NB4 (cell line): ENCODE results near the gene RASGRP2.

Experiments
- DNase-seq: peaks from one replicate; pipeline ENCODE4 v3.0.0; 2010; ENCODE audit warnings: low read depth
- H3K4me3 ChIP-seq: one replicate; pipeline ENCODE4 v1.5.1; 2011; ENCODE audit warnings: mild to moderate bottlenecking, low read depth, low read length, moderate library complexity
- CTCF ChIP-seq: IDR thresholded peaks from one replicate; pipeline ENCODE4 v1.5.1; 2012; ENCODE audit warnings: low read depth, low read length
- MYC ChIP-seq: IDR thresholded peaks from 2 replicates; pipeline ENCODE4 v1.6.1; 2011; ENCODE audit warnings: low read depth, low read length
- POLR2A ChIP-seq: IDR thresholded peaks from 2 replicates; pipeline ENCODE4 v1.6.1; 2011; ENCODE audit warnings: mild to moderate bottlenecking; ENCODE audit not compliant: insufficient read length; ENCODE audit errors: extremely low read depth
- TF ChIP-seq, protein P1 (sequence below): IDR thresholded peaks from 2 replicates; pipeline ENCODE4 v1.6.1; 2011; ENCODE audit warnings: low read depth, low read length

The RASGRP2 gene

GRCh38 chr11:64735725-64736259 lies 8.2 kb downstream of the RASGRP2 start:
- no peak for TF ChIP-seq POLR2A
- TF ChIP-seq, protein P1, sequence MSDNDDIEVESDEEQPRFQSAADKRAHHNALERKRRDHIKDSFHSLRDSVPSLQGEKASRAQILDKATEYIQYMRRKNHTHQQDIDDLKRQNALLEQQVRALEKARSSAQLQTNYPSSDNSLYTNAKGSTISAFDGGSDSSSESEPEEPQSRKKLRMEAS = no peak
- TF ChIP-seq MYC = no peak
- no peak for TF ChIP-seq CTCF
- no peak for DNase-seq
- no peak overlapping the region for H3K4me3 ChIP-seq

DNA sequence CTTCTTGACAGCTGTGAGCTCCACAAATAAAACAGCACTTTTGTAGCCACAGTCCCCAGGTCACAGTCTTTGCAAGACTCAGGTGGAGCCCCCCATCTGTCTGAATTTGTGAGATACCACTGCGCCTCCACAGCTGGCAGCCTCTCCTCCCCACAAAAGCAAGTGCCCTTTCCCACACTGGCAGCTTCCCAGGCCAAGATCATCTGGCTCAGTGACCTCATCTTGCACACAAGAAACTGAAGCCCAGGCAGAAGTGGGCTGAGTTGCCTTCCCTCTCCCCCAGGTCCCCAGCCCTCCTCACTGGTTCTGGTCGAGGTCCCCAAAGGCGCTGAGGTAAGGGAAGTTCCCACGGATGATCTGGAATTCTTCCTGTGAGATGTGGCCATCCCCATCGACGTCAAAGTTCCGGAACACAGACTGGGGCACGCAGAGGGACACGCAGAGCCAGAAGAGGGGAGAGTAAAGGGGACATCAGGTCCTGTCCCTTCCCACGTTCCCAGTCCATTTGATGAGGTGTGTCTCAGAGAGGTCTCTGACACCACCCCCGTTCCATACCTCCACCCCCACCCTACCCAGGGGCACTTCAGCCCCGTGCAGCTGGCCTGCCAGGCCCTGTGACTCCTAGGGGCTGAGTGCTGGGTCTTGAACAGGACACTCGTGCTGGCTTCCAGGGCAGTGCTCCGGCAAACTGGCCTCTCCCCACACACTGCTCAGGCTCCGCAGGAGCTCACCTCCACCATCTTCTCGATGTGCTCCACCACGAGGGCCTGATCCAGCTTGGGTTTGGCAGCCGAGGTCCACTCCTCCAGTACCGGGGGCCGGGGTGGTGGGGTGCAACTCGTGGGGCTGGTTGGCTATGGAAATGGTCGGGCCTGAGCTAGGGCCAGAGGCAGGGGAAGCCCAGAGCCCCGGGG lies 8.9 kb downstream of the RASGRP2 start:
- H3K4me3 ChIP-seq = no peak overlapping the region
- DNase-seq = no peak
- TF ChIP-seq MYC (no peak), POLR2A (no peak), CTCF (no peak)
- TF ChIP-seq, protein P1 = no peak

GRCh38 chr11:64731601-64732000 lies 12.3 kb downstream of the RASGRP2 start:
- DNase-seq = no peak
- TF ChIP-seq POLR2A = no peak
- no peak for TF ChIP-seq MYC
- TF ChIP-seq, protein P1 = no peak
- no peak for TF ChIP-seq CTCF
- H3K4me3 ChIP-seq = no peak overlapping the region

DNA sequence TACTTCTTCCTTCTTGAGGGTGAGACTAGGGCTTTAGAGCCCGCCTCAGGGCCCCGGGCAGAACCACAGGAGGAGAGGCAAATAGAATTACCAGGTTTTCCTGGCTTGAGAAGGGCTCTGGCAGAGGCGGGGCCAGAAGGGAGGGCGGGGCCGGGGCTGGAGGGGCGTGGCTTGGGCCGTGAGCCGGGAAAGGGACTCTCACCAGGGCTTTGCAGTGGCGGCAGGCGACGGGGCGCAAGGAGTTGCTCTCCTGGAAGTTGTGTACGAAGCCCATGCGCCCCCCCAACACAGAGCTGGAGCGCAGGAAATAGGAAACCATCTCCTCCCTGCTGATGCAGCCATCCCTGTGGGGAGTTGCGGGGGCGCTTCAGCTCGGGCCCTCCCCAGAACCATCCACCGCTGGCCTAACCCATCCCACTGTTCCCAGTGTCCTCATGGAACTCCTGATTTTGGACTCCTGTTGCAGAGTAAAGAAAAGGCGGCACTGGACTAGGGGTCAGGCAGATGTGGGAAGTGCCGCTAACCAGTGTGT lies 14.0 kb downstream of the RASGRP2 start:
- H3K4me3 ChIP-seq = no peak overlapping the region
- TF ChIP-seq MYC (no peak), POLR2A (no peak), CTCF (no peak)
- TF ChIP-seq, protein P1 = no peak
- peak; percentile 53 for DNase-seq

GRCh38 chr11:64728757-64729365 lies 15.1 kb downstream of the RASGRP2 start:
- TF ChIP-seq CTCF = no peak
- no peak for TF ChIP-seq POLR2A
- TF ChIP-seq, protein P1 = no peak
- no peak for TF ChIP-seq MYC
- H3K4me3 ChIP-seq = no peak overlapping the region
- no peak for DNase-seq
